Heart left ventricle (tissue), 13 donors: ENCODE results near the gene RAB11A.

Experiments used
- POLR2A ChIP-seq, 2 donors: fragments of 450-650 bp; IDR thresholded peaks; one replicate each; pipeline ENCODE4 v1.6.1; 2017; ENCODE audit warnings: antibody characterized with exemption in 2 of 2, mild to moderate bottlenecking in 2 of 2, moderate library complexity in 2 of 2
- TF ChIP-seq, protein P1 (sequence below), 12 donors: fragments of 200-600 bp; sonication (generic) in 4 of 12; IDR thresholded peaks; one replicate each; pipeline versions ENCODE4 v1.5.0 to v1.8.0; 2018 to 2022; ENCODE audit warnings: antibody characterized with exemption in 12 of 12, mild to moderate bottlenecking in 5 of 12
- donor health status: ischemic (EF 13 %, LVEDD 7.1; RV severe dilation, severe dysfunction).
- donor health status: DM: no; HTN: yes; CAD: no.
- donor health status: DM: no; HTN: no; CAD: no.
- donor health status: ischemic (EF 25% LVEDD 6.9; RV normal size, moderate dysfunction).
- donor health status: ischemic (EF 25% LVEDD 5.7; RV mildly dilated, moderate dysfunction).
- donor health status: ischemic (EF 35%, LVEDD 5.7; RV mildly dilated, moderate dysfunction).
- donor health status: nonischemic (EF 11% LVEDD 7.7; RV severe dilation, severe dysfunction).
- donor health status: DM: yes; HTN: yes; CAD: no.
- donor health status: PGD.
- donor health status: ischemic (EF 29% LVEDD 5.4; RV normal size, mild dysfunction).
- donor health status: nonischemic (EF 23%, LVEDD 6.1; RV moderate dilation, normal function).

DNA sequence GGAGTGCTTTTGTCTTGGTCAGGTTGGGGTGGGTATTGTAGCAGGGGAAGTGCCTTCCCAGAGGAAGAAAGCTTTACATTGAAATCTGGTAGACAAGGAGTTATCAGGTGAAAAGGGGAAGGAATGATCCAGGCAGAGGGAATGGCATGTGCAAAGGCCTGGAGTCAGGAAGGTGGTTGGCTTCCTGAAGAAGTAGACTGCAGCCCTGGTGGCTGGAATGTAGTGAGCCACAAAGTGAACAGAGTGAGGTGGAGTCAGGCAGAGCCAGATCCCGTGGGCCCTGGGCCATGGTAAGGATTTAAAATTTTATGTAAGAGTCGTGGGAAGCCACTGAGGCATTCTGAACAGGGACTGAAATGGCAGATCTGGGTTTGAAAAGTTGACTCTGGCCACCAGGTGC is 58.3 kb downstream of the RAB11A start:
- no peak for TF ChIP-seq POLR2A (IDR thresholded peaks at IDR 0.05)
- TF ChIP-seq, protein P1, sequence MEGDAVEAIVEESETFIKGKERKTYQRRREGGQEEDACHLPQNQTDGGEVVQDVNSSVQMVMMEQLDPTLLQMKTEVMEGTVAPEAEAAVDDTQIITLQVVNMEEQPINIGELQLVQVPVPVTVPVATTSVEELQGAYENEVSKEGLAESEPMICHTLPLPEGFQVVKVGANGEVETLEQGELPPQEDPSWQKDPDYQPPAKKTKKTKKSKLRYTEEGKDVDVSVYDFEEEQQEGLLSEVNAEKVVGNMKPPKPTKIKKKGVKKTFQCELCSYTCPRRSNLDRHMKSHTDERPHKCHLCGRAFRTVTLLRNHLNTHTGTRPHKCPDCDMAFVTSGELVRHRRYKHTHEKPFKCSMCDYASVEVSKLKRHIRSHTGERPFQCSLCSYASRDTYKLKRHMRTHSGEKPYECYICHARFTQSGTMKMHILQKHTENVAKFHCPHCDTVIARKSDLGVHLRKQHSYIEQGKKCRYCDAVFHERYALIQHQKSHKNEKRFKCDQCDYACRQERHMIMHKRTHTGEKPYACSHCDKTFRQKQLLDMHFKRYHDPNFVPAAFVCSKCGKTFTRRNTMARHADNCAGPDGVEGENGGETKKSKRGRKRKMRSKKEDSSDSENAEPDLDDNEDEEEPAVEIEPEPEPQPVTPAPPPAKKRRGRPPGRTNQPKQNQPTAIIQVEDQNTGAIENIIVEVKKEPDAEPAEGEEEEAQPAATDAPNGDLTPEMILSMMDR (IDR thresholded peaks at IDR 0.05) = no peak
